Glomerular visceral epithelial cell (primary cell): ENCODE data around the gene NODAL.

Experiments
- DNase-seq: peaks from one replicate; pipeline ENCODE4 v3.0.0-alpha.2; 2016; ENCODE audit errors: extremely low spot score

NODAL gene

DNA sequence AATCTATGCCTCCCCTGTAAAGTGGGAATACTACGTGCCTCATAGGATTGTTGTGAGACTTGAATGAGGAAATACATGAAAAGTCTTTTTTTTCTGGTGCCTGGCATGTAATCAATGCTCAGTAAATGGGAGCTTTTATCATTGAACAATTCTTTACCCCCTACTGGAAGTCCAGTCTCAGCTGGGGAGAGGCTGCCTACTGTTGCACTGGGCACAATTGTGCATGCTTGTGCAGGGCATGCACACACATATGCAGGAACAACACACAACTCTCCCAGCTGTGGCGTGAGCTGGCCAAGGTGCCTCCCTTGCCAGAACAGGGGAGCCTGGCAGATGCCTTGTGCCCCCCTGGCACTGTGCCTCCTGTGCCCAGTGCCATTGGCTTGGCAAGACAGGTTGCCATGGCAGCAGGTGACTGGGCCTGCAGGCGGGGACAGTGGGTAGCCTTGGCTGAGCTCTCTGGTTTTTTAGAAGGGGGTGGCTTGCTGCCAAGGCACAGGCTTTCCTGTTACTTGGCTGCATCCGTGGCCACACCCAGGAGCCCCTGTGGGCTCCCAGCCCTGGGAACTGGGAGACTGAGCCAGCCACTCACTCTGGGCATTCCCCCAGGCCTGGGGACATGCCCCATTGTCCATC lies 21.0 kb upstream of the NODAL start:
- DNase-seq = peak; percentile 33

DNA sequence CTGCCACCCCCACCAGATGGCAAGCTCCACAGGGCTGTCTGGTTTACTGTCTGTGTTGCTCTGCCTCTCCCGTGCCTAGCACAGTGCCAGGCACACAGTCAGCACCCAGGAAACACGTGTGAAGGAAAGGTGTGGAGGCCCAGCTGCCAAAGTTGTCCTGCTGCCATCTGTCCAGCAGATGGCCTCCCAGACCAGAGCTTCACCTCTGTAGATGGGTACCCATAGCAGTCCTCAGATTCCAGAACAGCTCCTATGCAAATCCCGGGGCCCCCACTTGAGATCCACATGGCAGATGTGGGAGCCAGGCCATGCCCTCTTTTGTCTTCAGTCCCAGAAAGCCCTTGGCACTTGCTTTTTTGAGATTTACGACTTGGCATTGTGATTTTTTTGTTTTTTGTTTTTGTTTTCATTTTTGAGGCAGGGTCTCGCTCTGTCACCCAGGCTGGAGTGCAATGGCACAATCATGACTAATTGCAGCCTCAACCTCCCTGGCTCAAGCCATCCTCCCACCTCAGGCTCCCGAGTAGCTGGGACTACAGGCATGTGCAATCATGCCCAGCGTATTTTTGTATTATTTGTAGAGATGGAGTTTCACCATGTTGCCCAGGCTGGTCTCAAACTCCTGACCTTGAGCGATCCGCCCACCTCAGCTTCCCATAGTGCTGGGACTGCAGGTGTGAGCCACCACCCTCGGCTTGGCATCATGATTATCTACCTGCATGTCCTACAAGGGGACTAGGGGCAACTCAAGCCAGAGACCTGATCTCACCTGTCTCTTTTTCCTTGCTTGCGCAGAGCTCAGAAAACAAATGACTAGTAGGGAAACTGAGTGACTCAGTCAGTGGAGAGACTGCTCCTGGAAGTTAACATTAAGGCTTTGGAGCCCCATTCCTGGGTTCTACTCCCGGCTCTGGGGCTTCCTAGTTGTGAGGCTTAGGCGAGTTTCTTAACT lies 20.2 kb upstream of the NODAL start:
- DNase-seq = peak; percentile 52

DNA sequence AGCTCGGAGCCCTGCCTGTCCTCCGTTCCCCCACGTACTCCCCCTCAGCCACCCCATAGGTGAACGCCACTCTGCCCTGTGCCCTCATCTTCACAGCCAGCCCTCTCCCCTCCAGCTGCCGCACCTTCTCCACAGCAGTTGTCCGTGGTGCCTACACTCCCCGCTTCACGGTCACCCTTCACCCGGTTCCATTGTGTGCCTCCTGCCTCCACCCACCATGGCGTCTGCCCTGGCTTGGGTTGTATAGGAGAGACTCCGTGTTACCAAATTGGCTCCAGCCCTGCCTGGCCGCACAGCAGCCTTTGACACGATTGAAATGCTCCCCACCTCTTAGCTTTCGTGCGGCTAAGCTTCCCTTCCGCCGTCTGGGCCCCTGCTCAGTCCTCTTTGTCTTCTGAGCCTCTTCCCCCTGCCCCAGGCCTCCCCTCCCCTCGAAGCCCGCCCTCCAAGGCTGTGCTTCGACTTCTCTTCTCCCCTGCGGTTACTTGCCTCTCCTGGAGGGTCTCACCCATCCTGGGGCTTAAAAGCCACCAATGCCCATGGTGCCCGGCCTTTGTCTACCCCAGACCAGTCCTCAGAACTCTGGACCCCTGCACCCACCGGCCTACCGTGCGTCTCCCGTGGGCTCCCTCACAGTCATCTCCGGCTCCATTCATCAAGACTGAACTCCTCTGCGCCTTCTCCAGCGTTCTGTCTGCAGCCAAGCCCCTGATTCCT lies 18.5 kb upstream of the NODAL start:
- no peak for DNase-seq

DNA sequence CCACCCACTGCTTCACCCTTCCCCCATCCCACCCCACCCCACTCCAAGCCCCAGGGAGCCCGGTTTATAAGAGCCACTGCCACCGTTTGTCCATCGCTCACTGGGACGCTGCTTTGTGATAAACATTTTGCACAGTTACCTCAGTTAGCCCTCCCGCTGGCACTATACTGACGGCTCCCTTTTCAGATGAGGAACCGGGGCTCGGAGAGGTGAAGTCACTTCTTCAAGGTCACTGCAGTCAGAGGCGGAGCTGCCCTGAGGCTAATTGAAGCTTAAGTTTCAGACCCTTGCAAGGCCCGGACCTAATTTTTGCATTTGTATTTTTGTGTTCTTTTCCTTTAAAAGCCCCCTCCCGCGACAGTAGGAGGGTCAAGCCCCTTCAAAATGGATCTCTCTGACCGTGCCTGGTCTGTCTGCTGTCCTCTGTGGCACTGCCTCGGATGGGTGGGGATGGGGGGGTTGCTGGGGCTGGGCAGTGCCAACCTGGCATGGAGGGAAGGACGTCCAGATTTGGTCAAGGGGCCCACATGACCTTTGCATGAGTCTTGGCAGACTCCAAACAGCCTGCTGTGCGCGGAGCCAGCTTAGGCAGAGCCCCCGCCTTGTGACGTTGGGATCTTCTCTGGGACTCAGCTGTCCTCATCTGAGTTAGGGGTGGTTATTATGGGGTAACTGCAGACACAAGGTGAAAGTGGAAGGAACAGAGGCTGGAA lies 17.7 kb upstream of the NODAL start:
- DNase-seq = no peak

DNA sequence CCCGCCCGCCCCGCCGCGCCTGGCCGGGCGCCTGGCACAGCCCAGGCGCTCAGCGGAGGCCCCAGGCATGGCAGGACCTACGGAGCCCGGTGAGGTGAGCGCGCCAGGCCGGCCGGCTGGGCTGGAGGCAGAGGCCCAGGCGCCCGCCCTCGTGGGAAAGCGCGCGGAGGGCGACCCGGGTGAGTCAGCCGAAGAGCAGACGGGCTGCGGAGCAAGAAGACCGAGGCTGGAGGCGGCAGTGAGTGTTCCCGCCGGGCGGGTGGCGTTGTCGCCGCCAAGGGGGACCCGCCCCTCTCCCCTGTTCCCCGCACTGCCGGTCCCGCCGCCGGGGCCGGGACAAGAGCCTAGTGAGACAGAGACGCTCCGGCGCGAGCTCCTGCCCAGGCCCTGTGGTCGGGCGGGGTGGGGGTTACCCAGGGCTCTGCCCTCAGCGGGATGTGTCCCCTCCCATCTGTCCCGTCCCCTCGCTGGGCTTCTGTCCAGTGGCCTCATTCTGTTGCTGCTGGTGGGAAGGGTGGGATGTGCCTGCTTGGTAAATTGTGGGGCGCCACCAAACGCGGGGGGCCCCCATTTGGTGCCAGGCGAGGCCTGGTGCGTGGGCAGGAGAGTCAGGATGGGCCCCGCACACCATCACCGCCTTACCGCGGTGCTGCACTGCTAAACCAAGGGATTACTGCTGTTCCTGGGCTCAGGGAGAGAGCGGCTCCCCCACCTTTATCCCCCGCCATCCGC lies 17.0 kb upstream of the NODAL start:
- DNase-seq = peak; percentile 78

DNA sequence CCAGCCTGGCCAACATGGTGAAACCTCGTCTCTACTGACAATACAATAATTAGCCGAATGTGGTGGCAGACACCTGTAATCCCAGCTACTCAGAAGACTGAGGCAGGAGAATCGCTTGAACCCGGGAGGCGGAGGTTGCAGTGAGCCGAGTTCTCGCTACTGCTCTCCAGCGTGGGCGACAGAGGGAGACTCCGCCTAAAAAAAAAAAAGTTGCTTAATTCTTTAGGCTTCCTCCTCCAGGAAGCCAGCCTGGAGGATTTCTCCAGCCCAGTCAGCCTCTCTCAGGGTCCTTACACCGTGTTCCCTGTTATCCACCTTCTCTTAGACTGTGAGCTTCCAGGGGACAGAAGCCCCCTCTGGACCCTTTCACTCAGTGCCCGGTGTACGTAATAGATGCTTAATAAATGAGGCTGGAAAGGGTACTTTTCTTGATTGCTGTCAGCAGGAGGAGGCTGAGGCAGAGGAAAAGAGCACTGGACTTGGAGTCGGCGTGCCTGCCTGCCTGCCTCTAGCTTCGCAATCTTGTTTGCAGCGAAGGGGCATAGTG lies 16.4 kb upstream of the NODAL start:
- no peak for DNase-seq

DNA sequence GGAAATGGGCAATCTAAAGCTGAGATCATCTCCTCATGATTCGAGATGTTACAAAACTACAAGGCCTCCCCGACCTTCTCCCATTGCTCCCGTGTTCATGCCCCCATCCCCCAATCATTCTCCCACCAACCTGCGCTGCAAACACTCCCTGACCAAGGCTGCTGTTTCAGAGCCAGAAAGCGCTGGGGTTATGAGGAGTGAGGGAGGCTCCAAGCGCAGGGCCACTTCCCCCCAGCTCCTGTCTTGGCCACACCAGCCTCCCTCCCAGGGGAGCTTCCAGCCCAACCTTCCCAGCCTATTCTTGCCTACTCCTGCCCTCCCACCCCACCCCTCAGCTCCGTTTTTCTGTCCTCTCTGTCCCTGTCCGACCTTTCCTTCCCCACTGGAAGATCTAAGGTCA lies 14.7 kb upstream of the NODAL start:
- DNase-seq = no peak

DNA sequence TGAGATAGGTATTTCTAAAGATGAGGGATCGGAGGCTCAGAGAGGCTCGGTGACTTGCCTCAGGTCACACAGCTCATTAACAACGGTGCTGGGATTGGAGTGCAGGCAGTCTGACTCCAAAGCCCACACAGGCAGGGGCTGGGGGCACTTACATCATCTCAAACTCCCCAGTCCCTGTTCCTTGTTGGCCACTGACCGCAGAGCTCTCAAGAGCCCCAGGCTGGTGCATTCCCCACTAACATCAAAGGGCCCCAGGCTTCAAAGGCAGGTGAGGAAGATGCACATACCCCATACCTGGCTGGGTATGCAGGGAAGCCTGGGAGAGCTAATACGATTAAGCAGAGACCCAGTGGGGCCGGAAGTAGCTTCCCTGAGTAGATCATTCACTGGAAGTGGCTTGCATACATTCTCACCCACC lies 13.7 kb upstream of the NODAL start:
- no peak for DNase-seq

DNA sequence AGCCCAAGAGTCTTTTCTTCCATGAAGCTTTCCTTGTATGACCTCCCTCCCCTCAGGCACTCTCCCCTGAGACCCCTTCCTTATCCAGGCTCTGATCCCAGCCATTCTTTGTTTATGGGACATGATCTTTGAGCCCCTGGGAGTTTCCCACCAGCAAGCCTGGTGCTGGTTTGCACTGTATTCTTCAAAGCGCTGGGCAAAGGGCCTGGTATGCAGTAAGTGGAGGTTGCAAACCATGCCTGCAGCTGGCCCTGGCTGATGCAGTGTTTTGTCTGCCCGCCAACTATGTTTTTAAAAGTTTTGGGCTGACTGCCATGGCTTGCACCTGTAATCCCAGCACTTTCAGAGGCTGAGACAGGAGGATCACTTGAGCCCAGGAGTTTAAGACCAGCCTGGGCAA lies 6.8 kb upstream of the NODAL start:
- DNase-seq = no peak

DNA sequence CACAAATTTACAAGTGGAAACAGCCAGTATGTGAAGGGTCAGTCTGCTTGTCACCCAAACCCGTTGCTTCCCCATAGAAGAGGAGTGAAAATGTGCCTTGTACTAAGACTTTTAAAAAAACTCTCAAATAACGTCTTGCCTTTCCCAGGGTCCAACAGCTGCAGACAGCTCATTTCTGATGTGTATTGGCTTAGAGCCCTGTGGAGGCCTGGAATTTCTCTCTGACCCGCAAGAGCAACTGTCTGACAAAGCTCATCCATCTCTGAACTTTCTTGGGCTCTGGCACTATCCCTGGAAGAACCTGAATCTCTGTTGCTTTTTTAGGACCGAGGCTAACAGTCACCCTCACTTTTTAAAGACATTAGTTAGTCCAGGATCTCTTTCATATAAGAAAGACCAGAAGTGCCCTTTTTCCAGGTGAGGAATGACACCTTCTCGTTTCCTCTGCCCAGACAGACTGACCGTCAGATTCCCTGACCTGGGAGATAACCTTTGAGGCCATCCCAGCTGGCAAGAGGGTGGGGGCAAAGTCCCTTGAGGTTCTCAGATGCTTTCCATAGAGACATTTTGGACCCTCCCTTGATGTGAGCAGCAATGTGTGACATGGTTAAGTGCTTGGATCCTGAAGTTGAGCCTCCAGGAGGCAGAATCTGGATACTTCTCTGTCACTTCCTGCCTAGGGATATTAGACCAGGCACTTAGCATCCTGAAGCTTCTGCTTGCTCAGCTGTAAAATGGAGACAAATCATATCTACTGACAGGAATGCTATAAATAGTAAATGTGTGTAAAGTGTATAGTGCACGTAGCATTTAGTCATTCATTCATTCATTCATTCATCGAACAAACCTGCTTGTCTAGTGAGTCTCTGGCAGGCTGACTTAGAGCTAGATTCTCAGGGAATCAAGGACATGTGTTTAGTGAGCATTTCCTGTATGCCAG lies 4.5 kb upstream of the NODAL start:
- no peak for DNase-seq

DNA sequence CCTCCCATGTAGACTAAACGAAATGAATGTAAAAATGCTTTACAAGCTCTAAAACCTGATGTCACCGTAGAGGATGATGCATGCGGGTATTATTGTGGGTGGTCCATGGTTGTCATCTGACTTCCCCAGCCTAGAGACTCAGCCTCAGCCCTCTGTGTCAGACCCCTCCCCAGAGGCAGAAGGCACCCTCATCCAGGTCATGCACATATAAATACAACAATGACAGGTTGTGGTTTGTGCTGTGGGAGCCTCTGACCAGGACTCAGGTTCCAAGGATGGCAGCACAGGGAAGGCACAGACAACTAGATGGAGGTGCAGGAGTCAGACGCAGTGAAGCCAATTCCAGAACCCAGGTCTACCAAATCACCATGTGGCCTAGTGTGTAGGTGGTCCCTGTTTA lies 3.3 kb upstream of the NODAL start:
- DNase-seq = no peak

DNA sequence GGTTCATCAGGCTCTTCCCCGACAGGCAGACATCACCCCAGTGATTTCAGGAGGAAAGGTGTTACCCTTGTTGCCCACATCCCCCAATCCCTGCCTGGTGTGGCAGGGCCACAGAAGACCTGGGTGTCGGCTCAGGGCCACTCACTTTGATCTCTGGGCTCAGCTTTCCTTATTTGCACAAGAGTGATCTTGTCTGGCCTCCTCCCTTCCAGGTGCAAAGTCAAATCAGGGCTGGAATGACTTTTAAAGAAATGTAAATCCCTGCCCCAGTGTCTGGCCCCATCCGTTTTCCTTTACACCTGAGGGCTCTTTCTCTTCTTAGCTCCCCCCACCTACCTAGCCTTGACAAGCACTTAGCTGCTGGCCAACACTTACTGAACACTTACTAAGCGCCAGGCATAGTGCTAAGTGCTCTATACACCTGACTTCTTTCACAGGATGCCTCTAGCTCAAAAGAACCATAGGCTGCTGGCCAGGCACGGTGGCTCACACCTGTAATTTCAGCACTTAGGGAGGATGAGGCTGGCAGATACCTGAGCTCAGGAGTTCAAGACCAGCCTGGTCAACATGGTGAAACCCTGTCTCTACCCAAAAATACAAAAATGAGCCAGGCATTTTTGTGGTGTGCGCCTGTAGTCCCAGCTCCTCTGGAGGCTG lies 979 bp upstream of the NODAL start:
- DNase-seq = no peak

DNA sequence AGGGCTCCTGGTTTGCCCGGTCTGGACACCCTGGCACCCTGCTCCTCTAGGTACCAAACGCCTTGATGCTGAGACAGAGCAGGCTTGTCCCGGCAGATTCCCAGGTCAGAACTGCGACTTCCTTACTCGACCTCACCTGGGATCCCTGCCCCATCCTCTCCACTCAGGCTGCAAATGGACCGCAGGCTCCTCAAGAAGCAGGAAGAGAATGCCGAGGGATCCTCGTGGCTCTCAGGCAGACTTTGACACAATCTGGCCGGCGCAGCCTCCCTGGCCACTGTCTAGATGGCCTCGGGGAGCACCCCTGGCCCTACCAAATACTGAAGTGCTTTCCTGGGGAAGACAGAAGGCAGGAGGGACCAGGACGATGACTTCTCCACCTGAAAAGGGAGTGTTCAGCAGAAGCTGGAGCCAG lies 421 bp upstream of the NODAL start:
- no peak for DNase-seq

DNA sequence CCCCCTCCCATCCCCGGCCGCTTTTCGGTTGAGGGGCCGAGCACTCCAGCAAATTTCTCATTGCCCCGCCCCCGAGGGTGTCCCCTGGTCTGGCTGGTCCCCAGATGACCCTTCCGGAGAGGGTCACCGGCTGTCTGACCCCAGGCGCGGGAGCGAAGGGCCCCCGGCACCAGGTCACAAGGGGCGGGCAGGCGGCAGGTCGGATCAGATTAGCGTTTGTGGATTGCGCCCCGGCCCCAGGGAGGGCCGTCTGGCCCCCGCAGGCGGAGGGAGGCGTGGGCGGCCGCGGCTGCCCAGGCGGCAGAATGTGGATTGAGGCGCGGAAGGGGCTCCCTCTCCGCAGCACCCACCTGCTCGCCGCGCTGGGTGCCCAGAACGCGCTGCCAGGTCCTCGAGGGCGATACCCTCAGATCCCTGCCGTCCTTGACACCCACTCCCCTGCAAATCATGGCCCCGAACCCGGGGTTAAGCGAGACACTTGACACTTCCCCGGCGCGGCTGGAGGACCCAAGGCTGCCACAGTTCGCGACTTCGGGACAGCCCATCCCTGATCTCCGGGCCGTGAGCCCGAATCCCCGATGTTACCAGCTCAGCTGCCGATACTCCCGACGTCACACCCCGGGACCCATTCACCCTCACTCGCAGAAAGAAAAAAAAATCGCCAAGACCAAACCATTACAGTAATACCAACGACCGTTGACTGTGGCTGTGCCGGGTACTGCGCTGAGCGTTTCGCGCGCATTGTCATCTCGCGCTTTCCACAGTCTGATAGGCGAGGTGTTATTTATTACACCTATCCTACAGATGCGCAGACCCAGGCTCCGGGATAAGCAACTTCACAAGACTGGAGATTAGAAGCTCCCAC lies 953 bp downstream of the NODAL start:
- DNase-seq = no peak

DNA sequence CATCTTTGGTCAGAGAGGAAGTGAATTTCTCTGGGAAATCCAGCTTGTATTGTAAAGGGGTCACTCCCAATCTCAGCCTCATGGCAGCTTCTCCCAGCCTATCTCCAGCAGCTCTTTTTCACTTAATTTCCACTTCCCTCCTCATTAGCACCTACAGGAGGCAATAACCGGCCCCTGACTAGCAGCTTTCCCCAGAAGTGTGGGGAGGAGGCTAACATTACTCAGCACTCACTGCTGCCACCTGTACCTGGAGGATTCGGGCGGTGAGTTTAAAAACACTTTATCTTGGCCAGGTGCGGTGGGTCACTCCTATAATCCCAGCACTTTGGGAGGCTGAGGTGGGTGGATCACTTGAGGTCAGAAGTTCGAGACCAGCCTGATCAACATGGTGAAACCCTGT lies 3.8 kb downstream of the NODAL start:
- DNase-seq = no peak

DNA sequence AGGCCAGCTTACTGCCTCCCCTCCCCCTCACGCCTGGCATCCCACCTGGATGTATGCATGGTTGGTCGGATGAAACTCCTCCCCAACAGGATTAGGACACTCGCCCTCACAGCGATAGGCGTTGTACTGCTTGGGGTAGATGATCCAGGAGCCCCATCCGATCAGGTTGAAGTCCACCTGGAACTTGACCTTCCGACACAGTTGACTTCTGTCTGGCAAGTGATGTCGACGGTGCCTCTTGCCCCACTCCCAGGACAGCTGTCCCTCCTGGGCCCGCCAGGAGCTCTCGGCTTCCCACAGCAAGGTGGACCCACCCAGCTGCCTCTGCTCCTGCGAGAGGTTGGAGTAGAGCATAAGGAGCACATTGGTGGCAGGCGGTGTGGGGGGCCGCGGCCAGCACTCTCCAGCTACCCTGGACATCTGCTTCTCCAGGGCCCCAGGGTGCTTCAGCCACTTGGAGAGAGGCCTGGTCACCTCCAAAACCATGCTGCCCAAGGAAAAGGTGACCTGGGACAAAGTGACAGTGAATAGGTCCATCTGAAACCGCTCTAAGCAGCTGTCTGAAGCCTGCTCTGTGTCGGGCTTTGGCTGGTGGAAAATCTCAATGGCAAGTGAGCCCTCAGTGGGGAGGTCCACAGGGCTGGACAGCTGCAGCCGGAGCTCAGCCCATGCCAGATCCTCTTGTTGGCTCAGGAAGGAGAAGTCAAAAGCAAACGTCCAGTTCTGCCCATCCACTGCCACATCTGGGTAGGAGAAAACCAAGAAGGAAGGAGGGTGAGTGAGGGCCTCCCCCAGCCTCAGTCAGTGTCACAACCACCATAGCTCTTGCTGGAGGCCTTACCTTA lies 6.0 kb downstream of the NODAL start:
- no peak for DNase-seq

DNA sequence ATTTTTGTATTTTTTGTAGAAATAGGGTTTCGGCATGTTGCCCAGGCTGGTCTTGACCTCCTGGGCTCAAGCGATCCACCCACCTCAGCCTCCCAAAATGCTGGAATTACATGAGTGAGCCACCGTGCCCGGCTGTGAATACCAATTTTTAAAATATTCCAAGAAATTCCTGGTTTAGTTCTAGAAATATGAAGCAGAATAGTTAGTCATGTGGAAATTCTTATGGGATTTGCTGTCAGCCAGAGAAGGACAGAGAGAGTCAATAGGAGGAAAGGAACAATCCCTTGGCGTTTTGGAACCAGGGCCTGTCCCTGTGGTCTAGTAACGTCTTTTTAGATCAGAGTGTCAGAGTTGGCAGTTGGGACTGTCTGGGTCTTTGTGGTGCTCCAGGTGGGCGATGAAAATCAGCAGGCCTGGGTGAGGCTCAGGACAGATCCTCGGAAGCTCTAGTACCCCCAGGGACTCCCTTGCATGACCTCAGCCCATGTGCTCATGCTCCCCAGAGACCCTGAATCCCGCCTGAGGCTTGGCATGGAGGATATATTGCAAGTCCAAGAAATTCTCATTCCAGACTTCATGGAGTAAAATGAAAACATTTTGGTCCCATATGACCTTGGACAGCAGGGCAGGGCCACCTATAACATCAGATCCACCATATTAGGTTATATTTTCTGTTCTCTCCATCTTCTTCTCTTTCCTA lies 7.8 kb downstream of the NODAL start:
- no peak for DNase-seq
